Measurements from ENCODE around the gene TMEM129.

Gene TMEM129

GRCh38 chr4:1746919-1747602, 25.9 kb upstream of the TMEM129 start:
- H3K4me3 ChIP-seq (ENCODE audit: low read depth, low read length): no peak overlapping the region
- no peak for DNase-seq (ENCODE audit: low read depth)

- no peak overlapping the region for H3K4me3 ChIP-seq (ENCODE audit: low read depth, low read length)
Measured at GRCh38 chr4:1746265-1746691, 25.2 kb upstream of the TMEM129 start.

GRCh38 chr4:1745697-1746096, 24.6 kb upstream of the TMEM129 start:
- DNase-seq (ENCODE audit: low read depth): no peak
- H3K4me3 ChIP-seq (ENCODE audit: low read depth, low read length): no peak overlapping the region

More at GRCh38 chr4:1746265-1746691, 25.2 kb upstream of the TMEM129 start:
- no peak for DNase-seq (ENCODE audit: low read depth)

- H3K4me3 ChIP-seq (ENCODE audit: low read depth, low read length): no peak overlapping the region
- DNase-seq (ENCODE audit: low read depth): no peak
Measured at GRCh38 chr4:1745165-1745564, 24.0 kb upstream of the TMEM129 start.

- H3K4me3 ChIP-seq (ENCODE audit: low read depth, low read length): no peak overlapping the region
- no peak for DNase-seq (ENCODE audit: low read depth)
Measured at GRCh38 chr4:1744552-1744951, 23.4 kb upstream of the TMEM129 start.

GRCh38 chr4:1743975-1744374, 22.9 kb upstream of the TMEM129 start:
- DNase-seq (ENCODE audit: low read depth): no peak
- no peak overlapping the region for H3K4me3 ChIP-seq (ENCODE audit: low read depth, low read length)

GRCh38 chr4:1743551-1743950, 22.4 kb upstream of the TMEM129 start:
- DNase-seq (ENCODE audit: low read depth): no peak
- H3K4me3 ChIP-seq (ENCODE audit: low read depth, low read length): no peak overlapping the region

- no peak for DNase-seq (ENCODE audit: low read depth)
- no peak overlapping the region for H3K4me3 ChIP-seq (ENCODE audit: low read depth, low read length)
Measured at GRCh38 chr4:1741208-1741607, 20.1 kb upstream of the TMEM129 start.

- no peak overlapping the region for H3K4me3 ChIP-seq (ENCODE audit: low read depth, low read length)
- no peak for DNase-seq (ENCODE audit: low read depth)
Measured at GRCh38 chr4:1740021-1740545, 19.0 kb upstream of the TMEM129 start.

GRCh38 chr4:1739358-1739757, 18.2 kb upstream of the TMEM129 start:
- no peak for DNase-seq (ENCODE audit: low read depth)
- H3K4me3 ChIP-seq (ENCODE audit: low read depth, low read length): no peak overlapping the region

- no peak overlapping the region for H3K4me3 ChIP-seq (ENCODE audit: low read depth, low read length)
- DNase-seq (ENCODE audit: low read depth): no peak
Measured at GRCh38 chr4:1738410-1738809, 17.3 kb upstream of the TMEM129 start.

- H3K4me3 ChIP-seq (ENCODE audit: low read depth, low read length): no peak overlapping the region
- DNase-seq (ENCODE audit: low read depth): no peak
Measured at GRCh38 chr4:1737666-1738065, 16.5 kb upstream of the TMEM129 start.

GRCh38 chr4:1736812-1737211, 15.7 kb upstream of the TMEM129 start:
- no peak overlapping the region for H3K4me3 ChIP-seq (ENCODE audit: low read depth, low read length)
- DNase-seq (ENCODE audit: low read depth): no peak

- no peak for DNase-seq (ENCODE audit: low read depth)
- no peak overlapping the region for H3K4me3 ChIP-seq (ENCODE audit: low read depth, low read length)
Measured at GRCh38 chr4:1735215-1735614, 14.1 kb upstream of the TMEM129 start.

- H3K4me3 ChIP-seq (ENCODE audit: low read depth, low read length): no peak overlapping the region
- DNase-seq (ENCODE audit: low read depth): no peak
Measured at GRCh38 chr4:1732911-1733310, 11.8 kb upstream of the TMEM129 start.

- no peak for DNase-seq (ENCODE audit: low read depth)
- H3K4me3 ChIP-seq (ENCODE audit: low read depth, low read length): no peak overlapping the region
Measured at GRCh38 chr4:1731180-1731579, 10.1 kb upstream of the TMEM129 start.

- H3K4me3 ChIP-seq (ENCODE audit: low read depth, low read length): no peak overlapping the region
- no peak for DNase-seq (ENCODE audit: low read depth)
Measured at GRCh38 chr4:1730532-1731135, 9.5 kb upstream of the TMEM129 start.

GRCh38 chr4:1728061-1728980, 7.2 kb upstream of the TMEM129 start:
- H3K4me3 ChIP-seq (ENCODE audit: low read depth, low read length): no peak overlapping the region
- no peak for DNase-seq (ENCODE audit: low read depth)

GRCh38 chr4:1727117-1728031, 6.3 kb upstream of the TMEM129 start:
- no peak overlapping the region for H3K4me3 ChIP-seq (ENCODE audit: low read depth, low read length)
- peak; percentile 39 for DNase-seq (ENCODE audit: low read depth)

Data from skeletal muscle cell (primary cell).